ENCODE measurements around the gene GASK1A.

GASK1A gene

DNA sequence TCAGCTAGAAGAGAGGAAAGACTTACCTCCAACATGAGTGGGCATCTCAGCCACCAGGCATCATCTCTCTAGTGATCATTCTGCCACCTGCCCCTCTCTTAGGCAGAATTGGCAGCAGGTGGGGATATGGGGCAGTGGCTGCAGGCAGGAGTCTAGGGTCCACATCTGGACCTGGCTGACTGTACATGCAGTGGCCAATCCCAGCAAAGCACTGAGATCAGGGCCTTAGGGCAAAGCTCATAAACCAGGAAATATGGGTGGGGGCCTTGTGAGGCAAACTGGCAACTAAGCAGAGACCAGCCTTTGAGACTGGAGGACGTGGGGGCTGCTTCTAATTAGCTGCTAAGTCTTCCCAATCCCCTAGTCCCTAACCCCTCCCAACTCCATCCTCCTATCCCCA is 113.9 kb downstream of the GASK1A start:
- no peak for DNase-seq

DNA sequence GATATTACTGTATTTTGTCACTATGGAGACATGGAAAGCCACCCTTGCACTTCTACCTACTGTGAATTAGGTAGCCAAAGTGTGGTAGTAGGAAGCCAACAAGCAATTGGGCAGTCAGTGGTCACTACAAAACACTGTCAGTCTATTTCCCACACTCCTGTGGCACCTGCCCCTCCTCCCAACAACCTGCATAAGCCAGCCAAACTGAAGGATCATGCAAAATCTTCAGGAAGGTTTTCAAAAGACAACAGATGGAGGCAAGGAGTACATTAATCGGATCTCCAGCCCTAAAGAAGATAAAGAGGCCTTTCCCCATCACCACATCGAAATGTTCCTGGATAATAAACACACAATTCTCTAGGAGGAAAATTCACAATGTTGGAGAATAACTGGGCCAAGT is 114.9 kb downstream of the GASK1A start:
- DNase-seq: no peak

DNA sequence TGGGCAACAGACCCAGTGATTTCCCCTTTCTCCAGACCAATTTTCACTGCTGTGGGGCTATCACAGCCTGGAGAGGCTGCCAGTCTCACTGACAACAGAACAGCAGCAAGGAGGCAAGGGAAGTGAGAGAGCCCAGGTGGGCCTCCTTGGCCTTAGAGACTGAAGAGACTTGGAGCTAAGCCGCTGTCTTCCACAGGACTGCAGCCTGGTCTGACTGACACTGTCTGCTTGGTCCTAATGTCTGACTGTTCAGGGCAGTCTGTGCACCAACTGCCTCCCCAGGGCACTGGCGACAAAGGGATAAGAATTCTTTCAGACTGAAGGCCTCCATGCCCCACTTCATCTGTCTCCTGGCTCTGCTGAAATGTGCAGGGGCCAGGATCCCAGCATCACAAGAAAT is 115.3 kb downstream of the GASK1A start:
- no peak for DNase-seq

DNA sequence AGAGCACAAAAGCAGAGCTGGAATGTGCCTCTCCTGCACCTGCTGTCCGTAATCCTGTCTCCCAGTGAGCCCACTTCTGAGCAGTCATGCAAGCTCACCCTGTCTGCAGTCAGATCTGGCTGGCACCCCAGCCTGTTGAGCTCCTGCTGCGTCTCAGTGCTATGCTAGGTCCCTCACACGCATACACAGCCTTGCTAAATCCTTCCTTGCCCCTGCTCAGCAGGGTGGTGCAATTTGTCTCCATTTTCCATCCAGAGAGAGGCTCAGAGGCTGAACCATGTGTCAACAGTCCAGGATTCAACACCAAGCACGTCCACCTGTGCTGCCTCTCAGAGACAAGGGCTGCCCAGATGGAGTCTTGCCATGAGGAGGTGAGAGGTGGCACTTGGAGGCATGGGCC is 115.7 kb downstream of the GASK1A start:
- DNase-seq: no peak

DNA sequence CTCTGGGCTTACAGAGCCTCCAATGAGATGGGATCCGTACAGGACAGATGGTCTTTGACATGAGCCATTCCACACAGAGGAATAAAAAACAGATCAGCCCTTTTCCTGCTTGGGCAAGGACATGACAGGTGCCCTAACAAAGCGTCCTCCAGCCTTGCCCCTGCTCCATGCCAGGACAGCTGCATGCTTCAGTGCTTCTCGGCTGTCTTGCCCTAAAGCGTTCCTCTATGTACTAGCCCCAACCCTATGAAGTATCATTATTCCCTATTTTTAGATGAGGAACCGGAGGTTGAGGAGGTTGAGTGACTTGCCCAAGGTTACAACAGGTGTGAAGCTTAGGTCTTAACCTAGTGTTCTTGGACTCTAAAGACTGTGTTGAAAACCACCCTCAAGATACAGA is 116.3 kb downstream of the GASK1A start:
- no peak for DNase-seq

DNA sequence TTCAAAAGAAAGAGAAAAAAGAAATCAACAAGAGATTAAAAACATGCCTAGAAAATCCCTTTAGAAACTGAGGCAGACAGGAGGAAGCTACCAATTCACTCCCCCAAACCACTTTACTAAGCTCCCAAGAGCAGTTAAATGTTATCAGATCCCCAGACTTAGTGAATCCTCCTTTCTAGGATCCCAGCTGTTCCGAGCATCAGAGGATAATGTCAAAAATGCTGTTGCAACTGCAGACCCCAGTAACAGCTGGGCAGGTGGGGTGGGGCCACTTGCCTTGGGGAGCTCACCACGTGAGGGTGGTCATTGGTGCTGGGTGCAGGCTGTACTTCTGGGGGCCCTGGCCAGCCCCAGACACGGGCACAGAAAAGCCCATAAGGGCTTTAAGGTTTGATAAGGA is 117.7 kb downstream of the GASK1A start:
- DNase-seq: no peak

DNA sequence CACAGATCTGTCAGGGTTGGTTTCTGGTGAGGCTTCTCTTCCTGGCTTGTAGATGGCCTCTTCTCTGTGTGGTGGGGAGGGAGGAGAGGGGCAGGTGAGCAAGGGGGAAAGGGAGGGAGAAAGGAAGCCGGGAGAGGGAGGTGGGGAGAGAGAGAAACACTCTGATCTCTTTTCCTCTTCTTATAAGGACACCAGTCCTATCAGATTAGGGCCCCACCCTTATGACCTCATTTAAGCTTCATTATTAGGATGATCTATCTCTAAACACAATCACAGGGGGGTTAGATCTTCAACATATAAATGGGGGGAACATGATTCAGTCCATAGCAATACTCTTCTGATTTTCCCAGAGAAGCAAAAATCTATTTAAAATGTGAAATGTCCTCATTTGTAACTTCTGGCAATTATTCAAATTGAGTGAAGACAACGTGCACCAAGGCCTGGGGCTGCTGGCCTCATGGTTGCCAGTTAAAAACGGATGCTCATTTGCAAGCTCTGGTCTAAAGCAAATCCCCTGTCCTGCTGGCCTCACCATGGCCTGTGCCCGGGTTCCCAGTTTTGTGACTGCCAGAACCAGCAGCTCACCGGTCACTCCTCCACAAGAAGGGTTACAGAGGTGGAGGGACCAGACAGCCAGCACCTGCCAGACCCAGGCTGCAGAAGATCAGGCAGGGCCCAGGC is 118.4 kb downstream of the GASK1A start:
- no peak for DNase-seq

DNA sequence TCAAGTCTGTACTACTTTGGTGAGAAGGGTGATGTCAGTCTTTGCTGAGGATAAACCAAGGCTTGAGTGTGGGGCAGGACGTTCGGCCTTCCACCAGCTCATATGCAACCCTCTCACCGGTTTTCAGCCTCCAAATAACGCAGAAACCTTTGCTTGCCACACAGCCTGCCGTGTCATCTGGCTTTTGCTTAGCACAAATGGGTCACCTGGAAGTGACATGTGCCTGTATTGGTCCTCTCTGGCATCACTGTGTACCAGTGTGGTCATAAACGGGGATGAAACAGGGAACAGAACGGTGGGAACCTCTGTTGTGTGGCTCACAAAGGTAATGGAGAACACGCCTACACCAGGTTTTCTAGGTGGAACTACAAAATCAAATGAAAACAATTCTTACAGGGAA is 119.7 kb downstream of the GASK1A start:
- DNase-seq: no peak

DNA sequence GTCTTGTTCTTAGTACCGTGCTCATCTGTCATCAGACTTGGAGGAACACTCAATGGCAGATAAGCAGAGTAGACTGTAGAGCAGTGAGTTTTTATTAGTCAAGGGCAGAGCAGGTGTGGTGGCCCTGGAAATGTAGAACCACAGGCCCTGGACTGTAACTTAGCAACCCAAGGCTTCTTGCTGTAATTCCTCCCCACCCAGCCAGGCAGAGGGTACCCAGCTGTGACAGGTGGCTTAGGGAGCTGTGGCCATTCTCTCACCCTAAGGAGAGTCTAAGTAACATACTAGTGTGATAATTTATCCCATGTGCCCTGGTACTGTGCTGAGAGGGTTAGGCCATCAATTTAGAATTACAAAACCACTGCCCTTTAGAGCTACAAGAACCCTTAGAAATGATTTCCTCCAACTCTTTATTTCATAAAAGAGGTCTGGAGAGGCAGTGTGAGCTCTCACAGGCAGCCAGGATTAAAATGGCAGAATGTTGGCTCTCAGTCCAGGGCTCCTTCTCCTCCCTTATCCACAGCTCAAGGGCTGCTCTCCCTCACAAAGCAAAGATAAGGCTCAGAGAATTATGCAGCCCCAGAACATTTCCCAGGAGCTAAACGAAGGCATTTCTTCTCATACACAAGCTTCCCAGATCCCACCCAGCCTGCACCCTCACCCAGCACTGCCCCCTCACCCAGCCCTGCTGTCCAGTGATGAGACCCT is 123.8 kb downstream of the GASK1A start:
- no peak for DNase-seq

DNA sequence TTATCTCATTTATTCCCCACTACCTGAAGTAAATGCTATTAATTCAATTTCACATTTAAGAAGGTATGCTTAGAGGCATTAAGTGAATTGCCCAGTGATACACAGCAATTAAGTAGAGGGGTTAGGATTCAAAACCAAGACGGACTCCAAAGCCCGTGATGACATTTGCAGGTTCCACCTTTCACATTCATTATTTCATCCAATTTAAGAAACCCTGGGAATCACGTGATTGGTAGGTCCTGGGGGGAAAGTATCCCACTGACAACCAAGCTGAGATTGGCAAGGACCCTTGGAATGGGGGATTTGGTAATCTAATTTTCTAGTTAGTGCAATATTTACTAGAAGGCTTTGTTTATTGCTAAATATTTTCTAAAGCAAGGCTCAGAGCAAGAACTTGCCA is 124.9 kb downstream of the GASK1A start:
- DNase-seq: no peak

DNA sequence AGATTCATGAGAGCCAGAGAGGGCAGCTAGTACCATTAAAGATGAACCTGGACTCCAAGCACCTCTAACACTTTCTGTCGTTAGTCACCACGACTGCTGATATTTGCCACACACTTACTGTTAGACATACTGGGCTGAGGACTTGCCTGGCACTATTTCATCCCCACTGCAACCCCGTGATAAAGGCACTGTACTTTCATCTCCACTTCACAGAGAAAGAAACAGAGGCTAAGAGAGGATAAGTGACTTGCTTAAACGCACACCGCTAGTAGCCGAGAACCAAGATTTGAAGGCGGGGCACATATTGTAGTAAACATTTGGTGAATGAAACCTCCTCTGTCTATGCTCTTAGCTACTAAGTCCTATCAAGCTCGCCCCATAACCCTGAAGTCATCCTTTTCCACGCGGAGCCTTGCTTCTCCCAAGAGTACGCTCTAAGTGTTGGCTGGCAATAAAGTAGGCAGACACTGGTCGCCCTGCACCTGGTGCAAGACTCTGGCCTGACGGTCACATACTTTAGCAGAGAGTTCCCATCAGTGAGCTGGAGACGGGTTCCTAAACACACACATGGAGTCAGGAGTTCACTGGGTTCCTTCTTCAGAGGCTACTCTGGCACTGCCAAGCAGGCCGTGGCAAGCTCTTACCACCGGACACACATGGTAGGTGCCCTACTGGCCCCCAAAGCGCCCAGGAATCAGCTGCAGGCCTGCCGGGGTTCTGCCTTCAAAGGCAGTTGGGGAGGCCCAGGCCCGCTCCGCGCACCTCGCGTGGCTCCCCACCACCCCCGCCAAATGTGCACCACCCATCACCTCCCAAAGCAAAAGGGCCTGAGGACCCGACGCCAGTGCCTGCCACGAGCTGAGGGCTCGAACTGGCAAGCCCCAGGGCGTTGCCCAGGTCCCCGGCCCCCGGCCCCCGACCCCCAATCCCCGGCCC is 125.8 kb downstream of the GASK1A start:
- DNase-seq: peak; percentile 8

DNA sequence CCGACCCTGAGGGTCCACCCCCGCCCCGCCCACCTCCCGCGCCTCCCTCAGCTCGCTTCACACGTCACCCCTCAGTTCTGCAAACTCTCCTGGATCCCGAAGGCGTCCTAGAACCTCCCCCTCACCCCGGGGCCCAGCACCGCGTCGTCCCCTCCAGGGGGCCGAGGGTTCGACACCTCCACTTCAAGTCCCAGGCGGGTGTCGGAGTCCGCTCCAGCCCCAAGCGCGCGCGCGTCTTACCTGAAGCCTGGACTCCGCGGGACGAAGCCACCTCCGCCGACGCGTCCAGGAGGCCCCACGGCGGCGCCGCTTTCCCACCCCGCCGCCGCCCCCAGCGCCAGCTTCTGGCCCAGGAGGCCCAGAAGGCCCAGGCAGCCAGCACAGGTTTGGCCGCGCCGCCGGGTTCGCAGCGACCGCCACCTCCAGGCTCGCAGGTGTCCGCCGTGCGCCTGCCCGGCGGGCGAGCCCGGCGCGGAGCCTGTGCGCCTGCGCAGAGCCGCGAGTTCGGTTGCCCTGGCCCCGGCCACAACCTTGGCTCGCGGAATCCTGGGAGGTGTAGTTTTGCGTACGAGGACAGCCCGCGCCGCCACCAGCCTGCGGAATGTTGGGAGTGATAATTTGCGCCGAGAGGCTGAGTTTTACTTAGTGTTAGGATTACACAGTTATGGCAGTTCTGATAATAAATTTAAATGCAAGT is 126.6 kb downstream of the GASK1A start, which contains the start of gene POMGNT2:
Gene POMGNT2 (minus strand): TSS at position 484 of the 697 bp plus-strand sequence. CDS start 24,648 bp downstream, outside the sequence.
- peak; percentile 91 for DNase-seq

DNA sequence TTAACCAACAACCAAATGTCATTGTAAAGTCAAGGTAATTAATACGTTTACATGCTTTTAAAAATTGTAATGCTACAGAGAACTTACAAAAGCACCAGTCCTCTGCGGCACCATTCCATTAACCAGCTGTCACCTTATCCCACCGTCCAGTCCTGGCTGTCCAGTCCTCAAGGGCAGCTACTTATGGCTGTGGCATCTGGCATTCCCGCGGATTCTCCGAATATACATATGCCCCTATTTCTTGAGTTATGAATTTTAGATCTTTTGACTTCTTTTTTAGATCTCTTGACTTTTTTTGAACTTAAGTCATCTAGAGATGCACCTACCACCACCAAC is 127.2 kb downstream of the GASK1A start:
- no peak for DNase-seq
